Suprapubic skin (tissue), 4 donors: ENCODE data around the gene ZSCAN18. TPM values are rescaled to one million over a fixed set of nuclear protein-coding genes. Genes with fewer than 3 reads are reported as not detected.
"Not testable (repeated sequence)": the region's sequence is repeated elsewhere in the genome, so short reads cannot be mapped to it uniquely, and the experiment has no call there.

Source experiments
- DNase-seq, 2 donors: peaks; one replicate each; pipeline ENCODE4 v3.0.0-alpha.2; 2019; ENCODE audit warnings: low spot score in 2 of 2
- H3K27ac ChIP-seq: fragments of 200-600 bp; sonication (generic); one replicate; pipeline ENCODE4 v1.5.1; 2019
- H3K27me3 ChIP-seq: fragments of 200-600 bp; sonication (generic); one replicate; pipeline ENCODE4 v1.5.1; 2019
- H3K36me3 ChIP-seq: fragments of 200-600 bp; sonication (generic); one replicate; pipeline ENCODE4 v1.5.1; 2019
- H3K4me1 ChIP-seq: fragments of 200-600 bp; sonication (generic); one replicate; pipeline ENCODE4 v1.5.1; 2019
- H3K4me3 ChIP-seq: fragments of 200-600 bp; sonication (generic); one replicate; pipeline ENCODE4 v1.5.1; 2019; ENCODE audit warnings: mild to moderate bottlenecking
- H3K9me3 ChIP-seq: fragments of 200-600 bp; sonication (generic); one replicate; pipeline ENCODE4 v1.5.1; 2019
- EP300 ChIP-seq: sonication (generic); formaldehyde crosslinking; IDR thresholded peaks from one replicate; pipeline ENCODE4 v1.6.1; 2017; ENCODE audit warnings: antibody characterized with exemption
- POLR2A ChIP-seq, 2 donors: fragments of 450-650 bp; IDR thresholded peaks; one replicate each; pipeline ENCODE4 v1.6.1; 2017; ENCODE audit warnings: antibody characterized with exemption in 2 of 2, mild to moderate bottlenecking in 2 of 2, moderate library complexity in 2 of 2
- POLR2AphosphoS5 ChIP-seq, 3 donors: sonication (generic); formaldehyde crosslinking; IDR thresholded peaks; one replicate each; pipeline ENCODE4 v1.6.1; 2017; ENCODE audit warnings: antibody characterized with exemption in 3 of 3
- WGBS: methylation state at CpG from one replicate; pipeline ENCODE4 v1.1.5; 2018; 5-methylcytosine and 5-hydroxymethylcytosine counted together
- total RNA-seq, 4 donors: library from RNA; depleted of rRNA; stranded (reverse); fragments of >200 nt; gene quantifications; one replicate each; pipeline ENCODE4 v1.1.0, GENCODE V29; 2016
- TF ChIP-seq, protein P1 (sequence below), 2 donors: fragments of 200-600 bp in 1 of 2; fragments of 450-650 bp in 1 of 2; sonication (generic) in 1 of 2; IDR thresholded peaks; one replicate each; pipeline ENCODE4 v1.5.1; 2016 to 2019; ENCODE audit warnings: antibody characterized with exemption in 2 of 2, mild to moderate bottlenecking in 1 of 2, moderate library complexity in 1 of 2

ZSCAN18 gene
- 10 to 100 TPM; 33.0 to 52.8 (median 48.9) TPM for total RNA-seq

GRCh38 chr19:58097781-58098681 lies at the start of gene ZSCAN18:
Gene ZSCAN18 (minus strand): TSS chr19:58098231. CDS start chr19:58090267, 7,964 bp downstream.
- H3K9me3 ChIP-seq = peaks cover 7% of the 10 kb centered on the region
- DNase-seq = peak; percentile 98 to 99
- peak within 1 kb of the TSS; percentile 94 for H3K27ac ChIP-seq
- H3K4me1 ChIP-seq = peaks cover 15% of the 10 kb centered on the region
- H3K27me3 ChIP-seq = no peaks in the 10 kb centered on the region
- TF ChIP-seq, protein P1, sequence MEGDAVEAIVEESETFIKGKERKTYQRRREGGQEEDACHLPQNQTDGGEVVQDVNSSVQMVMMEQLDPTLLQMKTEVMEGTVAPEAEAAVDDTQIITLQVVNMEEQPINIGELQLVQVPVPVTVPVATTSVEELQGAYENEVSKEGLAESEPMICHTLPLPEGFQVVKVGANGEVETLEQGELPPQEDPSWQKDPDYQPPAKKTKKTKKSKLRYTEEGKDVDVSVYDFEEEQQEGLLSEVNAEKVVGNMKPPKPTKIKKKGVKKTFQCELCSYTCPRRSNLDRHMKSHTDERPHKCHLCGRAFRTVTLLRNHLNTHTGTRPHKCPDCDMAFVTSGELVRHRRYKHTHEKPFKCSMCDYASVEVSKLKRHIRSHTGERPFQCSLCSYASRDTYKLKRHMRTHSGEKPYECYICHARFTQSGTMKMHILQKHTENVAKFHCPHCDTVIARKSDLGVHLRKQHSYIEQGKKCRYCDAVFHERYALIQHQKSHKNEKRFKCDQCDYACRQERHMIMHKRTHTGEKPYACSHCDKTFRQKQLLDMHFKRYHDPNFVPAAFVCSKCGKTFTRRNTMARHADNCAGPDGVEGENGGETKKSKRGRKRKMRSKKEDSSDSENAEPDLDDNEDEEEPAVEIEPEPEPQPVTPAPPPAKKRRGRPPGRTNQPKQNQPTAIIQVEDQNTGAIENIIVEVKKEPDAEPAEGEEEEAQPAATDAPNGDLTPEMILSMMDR (IDR thresholded peaks at IDR 0.05) = no peak
- peak; percentile 7 to 91 (median 16) for TF ChIP-seq POLR2AphosphoS5 (IDR thresholded peaks at IDR 0.05)
- TF ChIP-seq EP300 = no peak
- TF ChIP-seq POLR2A (IDR thresholded peaks at IDR 0.05) = peak; percentile 36 to 77
- H3K36me3 ChIP-seq = no peaks in the 10 kb centered on the region
- H3K4me3 ChIP-seq = peak within 1 kb of the TSS; percentile 83
- 1% methylated on average over 40 of the region's 67 CpGs for WGBS

DNA sequence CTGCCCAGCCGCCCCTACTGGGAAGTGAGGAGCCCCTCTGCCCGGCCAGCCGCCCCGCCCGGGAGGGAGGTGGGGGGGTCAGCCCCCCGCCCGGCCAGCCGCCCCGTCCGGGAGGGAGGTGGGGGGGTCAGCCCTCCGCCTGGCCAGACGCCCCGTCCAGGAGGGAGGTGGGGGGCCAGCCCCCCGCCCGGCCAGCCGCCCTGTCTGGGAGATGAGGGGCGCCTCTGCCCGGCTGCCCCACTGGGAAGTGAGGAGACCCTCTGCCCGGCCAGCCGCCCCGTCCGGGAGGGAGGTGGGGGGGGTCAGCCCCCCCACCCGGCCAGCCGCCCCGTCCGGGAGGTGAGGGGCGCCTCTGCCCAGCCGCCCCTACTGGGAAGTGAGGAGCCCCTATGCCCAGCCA lies 49.4 kb upstream of the ZSCAN18 start:
- Histone ChIP-seq H3K4me1 (peaks cover 12% of the 10 kb centered on the region), H3K9me3 (peaks cover 26% of the 10 kb centered on the region), H3K36me3 (peaks cover 13% of the 10 kb centered on the region)
- H3K4me3 ChIP-seq, DNase-seq, H3K27ac ChIP-seq, H3K27me3 ChIP-seq: not testable (repeated sequence)
- WGBS = 100% methylated on average over 1 of the region's 28 CpGs

DNA sequence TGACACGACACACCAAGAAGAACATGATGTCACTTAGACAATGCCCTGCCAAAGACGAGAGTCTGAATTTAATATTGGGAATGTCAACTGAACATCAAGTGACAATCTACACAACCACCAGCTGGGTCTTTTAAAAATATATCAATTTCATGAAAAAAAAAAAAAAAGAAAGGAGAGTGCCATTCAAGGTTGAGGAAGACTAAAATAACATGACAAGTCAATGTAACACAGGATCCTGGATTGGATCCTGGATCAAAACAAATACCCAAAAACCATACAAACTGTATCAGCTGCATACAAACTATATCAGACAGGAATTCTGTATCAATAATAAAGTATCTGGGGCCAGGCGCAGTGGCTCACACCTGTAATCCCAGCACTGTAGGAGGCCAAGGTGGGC lies 47.8 kb upstream of the ZSCAN18 start:
- Histone ChIP-seq H3K27ac (no peak overlapping the region), H3K27me3 (no peaks in the 10 kb centered on the region), H3K36me3 (peaks cover 28% of the 10 kb centered on the region), H3K4me1 (peaks cover 7% of the 10 kb centered on the region), H3K9me3 (peaks cover 39% of the 10 kb centered on the region), H3K4me3 (no peak overlapping the region)
- no peak for TF ChIP-seq POLR2AphosphoS5 (IDR thresholded peaks at IDR 0.05)
- no peak for TF ChIP-seq EP300
- TF ChIP-seq, protein P1 (IDR thresholded peaks at IDR 0.05) = no peak
- no peak for TF ChIP-seq POLR2A (IDR thresholded peaks at IDR 0.05)
- WGBS = 91% methylated on average over 3 of the region's 3 CpGs
- DNase-seq = no peak

- TF ChIP-seq, protein P1 (IDR thresholded peaks at IDR 0.05) = no peak
- TF ChIP-seq POLR2A (IDR thresholded peaks at IDR 0.05) (no peak), EP300 (no peak), POLR2AphosphoS5 (IDR thresholded peaks at IDR 0.05) (no peak)
- H3K4me1 ChIP-seq = no peaks in the 10 kb centered on the region
- DNase-seq = no peak
- H3K27ac ChIP-seq = no peak overlapping the region
- no peak overlapping the region for H3K4me3 ChIP-seq
- peaks cover 80% of the 10 kb centered on the region for H3K9me3 ChIP-seq
- no peaks in the 10 kb centered on the region for H3K27me3 ChIP-seq
- peaks cover 100% of the 10 kb centered on the region for H3K36me3 ChIP-seq
- 96% methylated on average over 1 of the region's 1 CpG for WGBS
Measured at GRCh38 chr19:58134244-58134643, 36.2 kb upstream of the ZSCAN18 start.

- peaks cover 86% of the 10 kb centered on the region for H3K36me3 ChIP-seq
Measured at GRCh38 chr19:58129284-58129683, 31.3 kb upstream of the ZSCAN18 start.

More at GRCh38 chr19:58129284-58129683, 31.3 kb upstream of the ZSCAN18 start:
- Histone ChIP-seq H3K4me1 (no peaks in the 10 kb centered on the region), H3K27me3 (no peaks in the 10 kb centered on the region), H3K27ac (no peak overlapping the region), H3K9me3 (peaks cover 88% of the 10 kb centered on the region), H3K4me3 (no peak overlapping the region)
- no peak for DNase-seq
- WGBS = 99% methylated on average over 3 of the region's 3 CpGs
- TF ChIP-seq, protein P1 (IDR thresholded peaks at IDR 0.05) = no peak
- TF ChIP-seq POLR2AphosphoS5 (IDR thresholded peaks at IDR 0.05) = no peak
- no peak for TF ChIP-seq EP300
- TF ChIP-seq POLR2A (IDR thresholded peaks at IDR 0.05) = no peak
